ENCODE results near the gene NRDC.

NRDC gene

DNA sequence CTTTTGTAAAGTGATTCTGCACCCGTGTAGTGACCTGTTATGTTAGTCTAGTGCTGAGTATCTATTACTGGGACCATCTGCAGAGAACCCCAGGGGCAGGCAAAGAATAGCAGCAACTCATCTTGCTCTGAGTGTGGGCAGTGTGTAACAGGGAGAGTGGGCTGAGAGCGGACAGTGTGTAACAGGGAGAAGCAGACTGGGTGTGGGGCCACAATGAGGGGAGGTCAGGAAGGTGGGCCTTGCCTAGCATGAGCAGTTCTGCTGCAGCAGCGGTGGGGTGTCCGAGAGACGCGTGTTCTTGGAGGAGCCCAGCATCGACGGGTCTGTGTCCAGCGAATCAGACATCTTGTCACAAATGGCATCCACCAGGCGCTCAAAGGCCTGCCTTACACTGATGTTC lies 41.2 kb upstream of the NRDC start:
- H3K4me3 ChIP-seq (ENCODE audit: low read length): no peak overlapping the region
- H4K20me1 ChIP-seq (ENCODE audit: insufficient read depth, low read length): no peaks in the 10 kb centered on the region
- H3K9me3 ChIP-seq (replicated peaks; ENCODE audit: insufficient read depth, low read length): no peaks in the 10 kb centered on the region
- no peaks in the 10 kb centered on the region for H3K27me3 ChIP-seq (replicated peaks; ENCODE audit: insufficient read depth, low read length)
- no peaks in the 10 kb centered on the region for H3F3A ChIP-seq (ENCODE audit: insufficient read depth, low read length)
- no peaks in the 10 kb centered on the region for H3K4me1 ChIP-seq (ENCODE audit: low read length)
- H2AFZ ChIP-seq (ENCODE audit: low read length): no peak overlapping the region
- no peaks in the 10 kb centered on the region for H3K9me2 ChIP-seq (replicated peaks; ENCODE audit: insufficient read depth, low read length)
- TF ChIP-seq EZH2 (optimal IDR thresholded peaks at IDR 0.05; ENCODE audit: low read depth, low read length) (no peak), EZH2phosphoT487 (IDR thresholded peaks at IDR 0.05; ENCODE audit: low read length) (no peak), CTCF (IDR thresholded peaks at IDR 0.05; ENCODE audit: low read length) (no peak)
- H3K36me3 ChIP-seq (replicated peaks; ENCODE audit: insufficient read depth, low read length): no peaks in the 10 kb centered on the region
- H3K9ac ChIP-seq (ENCODE audit: low read length): no peak overlapping the region
- no peaks in the 10 kb centered on the region for H3K79me2 ChIP-seq (ENCODE audit: low read length)
- H3K4me2 ChIP-seq (ENCODE audit: low read depth, low read length): no peak overlapping the region
- no peak for DNase-seq
- H3K27ac ChIP-seq (ENCODE audit: low read length): no peak overlapping the region

DNA sequence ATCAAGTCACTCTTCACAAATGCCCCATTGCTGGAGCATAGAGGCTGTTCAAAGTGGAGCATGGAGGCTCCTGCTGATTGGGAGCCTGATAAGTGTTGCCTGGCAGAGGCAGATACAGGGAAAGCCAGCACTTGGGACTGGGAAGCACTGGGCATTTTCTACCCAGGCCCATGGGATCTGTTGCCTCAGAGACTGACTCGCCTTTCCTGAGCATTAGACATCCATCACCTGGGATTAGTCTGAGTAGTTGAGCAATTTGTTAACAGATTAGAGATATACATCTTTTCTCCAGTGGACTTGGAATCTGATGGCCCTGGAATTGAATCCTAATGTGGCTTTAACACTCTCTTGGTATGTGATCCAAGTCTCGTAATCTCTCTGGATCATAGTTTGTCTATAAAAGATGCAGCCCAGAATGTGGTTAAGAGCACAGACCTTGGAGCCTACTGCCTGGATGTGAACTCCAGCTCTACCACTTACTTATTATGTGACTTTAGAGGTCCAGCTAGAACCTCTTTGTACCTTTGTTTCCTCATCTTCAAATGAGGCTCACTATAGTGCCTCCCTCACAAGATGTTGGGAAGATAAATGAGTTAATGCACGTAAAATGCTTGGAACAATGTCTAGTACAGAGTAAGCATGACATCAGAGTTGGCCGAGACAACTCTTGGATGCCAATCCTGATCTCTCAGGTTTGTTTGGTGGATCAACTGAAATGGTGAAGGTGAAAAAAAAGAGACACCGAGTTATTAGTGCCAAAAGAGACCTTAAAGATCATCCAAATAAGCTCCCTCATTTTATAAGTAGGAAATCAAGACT lies 38.3 kb upstream of the NRDC start:
- no peak overlapping the region for H3K4me2 ChIP-seq (ENCODE audit: low read depth, low read length)
- H3K9ac ChIP-seq (ENCODE audit: low read length): no peak overlapping the region
- no peak overlapping the region for H2AFZ ChIP-seq (ENCODE audit: low read length)
- H4K20me1 ChIP-seq (ENCODE audit: insufficient read depth, low read length): no peaks in the 10 kb centered on the region
- no peaks in the 10 kb centered on the region for H3K4me1 ChIP-seq (ENCODE audit: low read length)
- no peaks in the 10 kb centered on the region for H3K9me2 ChIP-seq (replicated peaks; ENCODE audit: insufficient read depth, low read length)
- no peaks in the 10 kb centered on the region for H3K9me3 ChIP-seq (replicated peaks; ENCODE audit: insufficient read depth, low read length)
- H3K27ac ChIP-seq (ENCODE audit: low read length): no peak overlapping the region
- no peaks in the 10 kb centered on the region for H3F3A ChIP-seq (ENCODE audit: insufficient read depth, low read length)
- H3K36me3 ChIP-seq (replicated peaks; ENCODE audit: insufficient read depth, low read length): no peaks in the 10 kb centered on the region
- no peaks in the 10 kb centered on the region for H3K79me2 ChIP-seq (ENCODE audit: low read length)
- H3K27me3 ChIP-seq (replicated peaks; ENCODE audit: insufficient read depth, low read length): no peaks in the 10 kb centered on the region
- H3K4me3 ChIP-seq (ENCODE audit: low read length): no peak overlapping the region
- TF ChIP-seq EZH2phosphoT487 (IDR thresholded peaks at IDR 0.05; ENCODE audit: low read length) (no peak), CTCF (IDR thresholded peaks at IDR 0.05; ENCODE audit: low read length) (no peak)
- no peak for DNase-seq

GRCh38 chr1:51915951-51916350 lies 37.4 kb upstream of the NRDC start:
- Histone ChIP-seq H3K27me3 (replicated peaks; ENCODE audit: insufficient read depth, low read length) (no peaks in the 10 kb centered on the region), H3K9me2 (replicated peaks; ENCODE audit: insufficient read depth, low read length) (no peaks in the 10 kb centered on the region), H3F3A (ENCODE audit: insufficient read depth, low read length) (no peaks in the 10 kb centered on the region), H3K4me3 (ENCODE audit: low read length) (no peak overlapping the region), H3K79me2 (ENCODE audit: low read length) (no peaks in the 10 kb centered on the region), H3K27ac (ENCODE audit: low read length) (no peak overlapping the region), H3K4me1 (ENCODE audit: low read length) (no peaks in the 10 kb centered on the region), H3K9me3 (replicated peaks; ENCODE audit: insufficient read depth, low read length) (no peaks in the 10 kb centered on the region), H3K36me3 (replicated peaks; ENCODE audit: insufficient read depth, low read length) (no peaks in the 10 kb centered on the region), H3K4me2 (ENCODE audit: low read depth, low read length) (no peak overlapping the region), H4K20me1 (ENCODE audit: insufficient read depth, low read length) (no peaks in the 10 kb centered on the region), H2AFZ (ENCODE audit: low read length) (no peak overlapping the region), H3K9ac (ENCODE audit: low read length) (no peak overlapping the region)
- TF ChIP-seq EZH2 (optimal IDR thresholded peaks at IDR 0.05; ENCODE audit: low read depth, low read length) (no peak), CTCF (IDR thresholded peaks at IDR 0.05; ENCODE audit: low read length) (no peak), EZH2phosphoT487 (IDR thresholded peaks at IDR 0.05; ENCODE audit: low read length) (no peak)
- DNase-seq: no peak
